ENCODE data around the gene HACE1.
"Not testable (repeated sequence)": the region's sequence is repeated elsewhere in the genome, so short reads cannot be mapped to it uniquely, and the experiment has no call there.

The HACE1 gene

DNA sequence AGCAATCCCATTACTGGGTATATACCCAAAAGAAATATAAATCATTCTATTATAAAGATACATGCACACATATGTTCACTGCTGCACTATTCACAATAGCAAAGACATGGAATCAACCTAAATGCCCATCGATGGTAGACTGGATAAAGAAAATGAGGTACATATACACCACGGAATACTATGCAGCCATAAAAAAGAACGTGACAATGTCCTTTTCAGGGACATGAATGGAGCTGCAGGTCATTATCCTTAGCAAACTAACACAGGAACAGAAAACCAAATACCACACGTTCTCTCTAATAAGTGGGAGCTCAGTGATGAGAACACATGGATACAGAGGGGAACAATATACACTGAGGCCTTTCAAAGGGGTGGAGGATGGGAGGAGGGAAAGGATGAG lies 38.9 kb downstream of the HACE1 start:
- H3K36me3 ChIP-seq (ENCODE audit: control insufficient read depth, insufficient read depth, low read length); H3K9ac ChIP-seq (ENCODE audit: low read depth, low read length); H3K4me1 ChIP-seq (ENCODE audit: control insufficient read depth, insufficient read depth, low read length); H3K27me3 ChIP-seq (ENCODE audit: control insufficient read depth, insufficient read depth, low read length); H3K4me3 ChIP-seq (ENCODE audit: low read depth, low read length); H3K9me3 ChIP-seq (ENCODE audit: control insufficient read depth, insufficient read depth, low read length): not testable (repeated sequence)

DNA sequence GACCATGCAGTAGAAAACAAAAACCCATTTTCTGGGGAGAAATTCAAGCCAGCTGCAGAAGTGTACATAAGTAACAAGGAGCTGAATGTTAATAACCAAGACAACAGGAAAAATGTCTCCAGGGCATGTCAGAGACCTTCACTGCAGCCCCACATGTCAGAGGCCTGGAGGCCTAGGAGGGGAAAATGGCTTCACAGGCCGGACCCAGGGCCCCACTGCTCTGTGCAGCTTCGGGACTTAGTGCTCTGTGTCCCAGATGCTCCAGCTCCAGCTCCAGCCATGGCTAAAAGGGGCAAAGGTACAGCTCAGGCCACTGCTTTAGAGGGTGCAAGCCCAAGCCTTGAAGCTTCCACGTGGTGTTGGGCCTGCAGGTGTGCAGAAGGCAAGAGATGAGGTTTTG lies 43.6 kb downstream of the HACE1 start:
- Histone ChIP-seq H3K27me3 (ENCODE audit: control insufficient read depth, insufficient read depth, low read length) (no peaks in the 10 kb centered on the region), H3K9ac (ENCODE audit: low read depth, low read length) (no peak overlapping the region), H3K9me3 (ENCODE audit: control insufficient read depth, insufficient read depth, low read length) (no peaks in the 10 kb centered on the region), H3K4me1 (ENCODE audit: control insufficient read depth, insufficient read depth, low read length) (peaks cover 5% of the 10 kb centered on the region), H3K4me3 (ENCODE audit: low read depth, low read length) (no peak overlapping the region), H3K36me3 (ENCODE audit: control insufficient read depth, insufficient read depth, low read length) (no peaks in the 10 kb centered on the region)

DNA sequence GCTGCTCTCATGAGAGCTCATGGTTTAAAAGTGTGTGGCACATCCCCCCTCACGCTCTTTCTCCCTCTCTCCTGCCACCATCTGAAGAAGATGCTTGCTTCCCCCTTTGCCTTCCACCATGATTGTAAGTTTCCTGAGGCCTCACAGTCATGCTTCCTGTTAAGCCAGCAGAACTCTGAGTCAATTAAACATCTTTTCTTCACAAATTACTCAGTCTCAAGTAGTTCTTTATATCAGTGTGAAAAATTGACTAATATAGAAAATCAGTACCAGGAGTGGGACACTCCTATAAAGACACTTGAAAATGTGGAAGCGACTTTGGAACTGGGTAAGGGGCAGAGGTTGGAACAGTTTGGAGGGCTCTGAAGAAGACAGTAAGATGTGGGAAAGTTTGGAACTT lies 45.0 kb downstream of the HACE1 start:
- Histone ChIP-seq H3K4me3 (ENCODE audit: low read depth, low read length) (no peak overlapping the region), H3K9me3 (ENCODE audit: control insufficient read depth, insufficient read depth, low read length) (no peaks in the 10 kb centered on the region), H3K36me3 (ENCODE audit: control insufficient read depth, insufficient read depth, low read length) (no peaks in the 10 kb centered on the region), H3K4me1 (ENCODE audit: control insufficient read depth, insufficient read depth, low read length) (peaks cover 5% of the 10 kb centered on the region), H3K27me3 (ENCODE audit: control insufficient read depth, insufficient read depth, low read length) (no peaks in the 10 kb centered on the region), H3K9ac (ENCODE audit: low read depth, low read length) (no peak overlapping the region)

DNA sequence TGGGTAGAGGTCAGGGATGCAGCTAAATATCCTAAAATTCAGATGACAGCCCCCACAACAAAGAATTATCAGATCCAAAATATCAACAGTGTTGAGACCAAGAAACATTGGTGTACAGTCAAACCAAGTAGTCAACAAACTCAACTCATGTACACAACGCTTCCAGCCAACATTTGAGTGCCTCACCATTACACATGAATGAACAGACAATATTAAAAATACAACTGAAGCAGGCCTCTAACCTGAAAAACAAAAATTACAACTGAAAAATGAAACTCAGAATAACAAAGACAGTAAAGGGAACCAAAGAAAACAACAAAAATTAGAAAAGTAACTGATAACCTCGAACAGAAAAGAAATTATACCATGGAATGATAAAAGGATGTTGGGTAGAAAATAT lies 46.2 kb downstream of the HACE1 start:
- H3K9ac ChIP-seq (ENCODE audit: low read depth, low read length) = no peak overlapping the region

DNA sequence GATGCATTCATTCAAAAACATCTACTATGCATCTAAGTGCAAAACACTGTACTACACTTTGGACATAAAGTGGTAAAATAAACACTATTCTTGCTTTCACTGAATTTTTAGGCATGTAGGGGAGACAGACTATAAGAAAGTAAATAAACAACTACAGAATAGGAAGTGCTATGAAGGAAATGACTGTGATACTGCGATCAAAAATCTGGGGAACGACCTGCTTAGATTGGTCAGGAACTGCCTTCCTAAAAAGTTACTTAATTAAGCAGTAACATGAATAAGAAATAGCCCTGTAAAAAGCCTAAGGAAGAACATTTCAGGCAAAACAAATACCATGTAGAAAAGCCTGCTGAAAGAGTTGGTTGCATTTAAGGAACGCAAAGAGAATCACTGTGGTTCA lies 50.6 kb downstream of the HACE1 start:
- Histone ChIP-seq H3K4me1 (ENCODE audit: control insufficient read depth, insufficient read depth, low read length) (peaks cover 5% of the 10 kb centered on the region), H3K9me3 (ENCODE audit: control insufficient read depth, insufficient read depth, low read length) (no peaks in the 10 kb centered on the region), H3K4me3 (ENCODE audit: low read depth, low read length) (no peak overlapping the region), H3K9ac (ENCODE audit: low read depth, low read length) (no peak overlapping the region), H3K36me3 (ENCODE audit: control insufficient read depth, insufficient read depth, low read length) (no peaks in the 10 kb centered on the region), H3K27me3 (ENCODE audit: control insufficient read depth, insufficient read depth, low read length) (no peaks in the 10 kb centered on the region)

More for the DNA sequence above, 46.2 kb downstream of the HACE1 start:
- Histone ChIP-seq H3K27me3 (ENCODE audit: control insufficient read depth, insufficient read depth, low read length) (no peaks in the 10 kb centered on the region), H3K36me3 (ENCODE audit: control insufficient read depth, insufficient read depth, low read length) (no peaks in the 10 kb centered on the region), H3K4me3 (ENCODE audit: low read depth, low read length) (no peak overlapping the region), H3K9me3 (ENCODE audit: control insufficient read depth, insufficient read depth, low read length) (no peaks in the 10 kb centered on the region), H3K4me1 (ENCODE audit: control insufficient read depth, insufficient read depth, low read length) (peaks cover 5% of the 10 kb centered on the region)

DNA sequence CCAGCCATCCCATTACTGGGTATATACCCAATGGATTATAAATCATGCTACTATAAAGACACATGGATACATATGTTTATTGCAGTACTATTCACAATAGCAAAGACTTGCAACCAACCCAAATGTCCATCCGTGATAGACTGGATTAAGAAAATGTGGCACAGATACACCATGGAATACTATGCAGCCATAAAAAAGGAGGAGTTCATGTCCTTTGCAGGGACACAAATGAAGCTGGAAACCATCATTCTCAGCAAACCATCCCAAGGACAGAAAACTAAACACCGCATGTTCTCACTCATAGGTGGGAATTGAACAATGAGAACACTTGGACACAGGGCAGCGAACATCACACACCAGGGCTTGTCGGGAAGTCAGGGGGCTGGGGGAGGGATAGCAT lies 54.4 kb downstream of the HACE1 start:
- not testable (repeated sequence) for H3K4me3 ChIP-seq (ENCODE audit: low read depth, low read length); H3K9me3 ChIP-seq (ENCODE audit: control insufficient read depth, insufficient read depth, low read length); H3K36me3 ChIP-seq (ENCODE audit: control insufficient read depth, insufficient read depth, low read length); H3K27me3 ChIP-seq (ENCODE audit: control insufficient read depth, insufficient read depth, low read length); H3K9ac ChIP-seq (ENCODE audit: low read depth, low read length); H3K4me1 ChIP-seq (ENCODE audit: control insufficient read depth, insufficient read depth, low read length)

DNA sequence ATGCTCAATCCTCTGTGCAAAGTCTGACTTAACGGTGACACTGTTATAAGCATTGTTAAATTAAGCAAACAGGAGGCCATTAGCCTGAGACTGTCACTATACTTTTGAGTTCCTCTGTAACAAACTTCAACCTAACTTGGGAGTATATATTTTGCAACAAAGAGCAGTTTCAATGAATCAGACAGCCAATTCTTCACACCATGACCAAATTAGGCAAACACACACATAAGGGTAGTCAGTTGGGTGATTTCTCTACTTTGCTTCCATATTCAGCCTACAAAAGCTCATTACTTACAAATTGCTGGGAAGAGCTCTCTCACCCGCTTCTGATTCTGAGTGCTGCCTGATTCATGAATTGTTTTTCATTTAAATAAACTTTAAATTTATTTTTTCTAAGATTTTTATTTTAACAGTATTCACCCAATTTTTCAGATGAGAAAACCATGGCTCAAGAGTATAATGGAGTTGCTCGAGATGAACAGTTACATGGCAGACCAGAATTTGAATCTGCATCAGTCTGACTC lies 60.5 kb downstream of the HACE1 start:
- no peaks in the 10 kb centered on the region for H3K9me3 ChIP-seq (ENCODE audit: control insufficient read depth, insufficient read depth, low read length)
- no peak overlapping the region for H3K4me3 ChIP-seq (ENCODE audit: low read depth, low read length)
- H3K36me3 ChIP-seq (ENCODE audit: control insufficient read depth, insufficient read depth, low read length) = no peaks in the 10 kb centered on the region
- H3K9ac ChIP-seq (ENCODE audit: low read depth, low read length) = no peak overlapping the region
- no peaks in the 10 kb centered on the region for H3K4me1 ChIP-seq (ENCODE audit: control insufficient read depth, insufficient read depth, low read length)
- H3K27me3 ChIP-seq (ENCODE audit: control insufficient read depth, insufficient read depth, low read length) = no peaks in the 10 kb centered on the region

DNA sequence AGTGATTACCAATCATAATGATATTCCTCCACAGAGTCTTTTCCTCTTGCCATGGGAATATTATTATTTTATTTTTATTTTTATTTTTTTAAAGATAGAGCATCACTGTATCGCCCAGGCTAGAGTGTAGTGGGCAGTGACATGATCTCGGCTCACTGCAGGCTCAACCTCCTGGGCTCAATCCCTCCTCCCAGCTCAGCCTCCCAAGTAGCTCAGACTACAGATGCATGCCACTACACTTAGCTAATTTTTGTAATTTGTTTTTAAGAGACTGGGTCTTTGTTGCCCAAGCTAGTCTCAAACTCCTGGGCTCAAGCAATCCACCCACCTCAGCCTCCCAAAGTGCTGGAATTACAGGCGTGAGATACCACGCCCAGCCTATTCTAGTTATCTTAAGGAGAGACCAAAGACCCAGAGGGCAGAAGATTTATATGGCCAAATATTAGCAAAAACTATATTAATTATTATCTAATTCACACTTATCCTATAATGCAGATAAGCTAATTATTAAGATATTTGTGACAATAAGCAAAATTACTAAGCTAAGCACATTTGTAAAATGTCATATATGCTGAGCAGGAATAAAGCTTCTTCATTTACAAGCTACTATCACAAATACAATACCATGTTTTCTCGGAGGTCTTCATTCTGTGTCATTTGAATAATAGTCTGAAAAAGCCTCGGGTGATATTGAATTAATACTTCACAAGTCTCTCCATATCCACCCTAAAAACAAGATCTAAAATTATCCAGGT lies 63.5 kb downstream of the HACE1 start:
- no peaks in the 10 kb centered on the region for H3K27me3 ChIP-seq (ENCODE audit: control insufficient read depth, insufficient read depth, low read length)
- no peaks in the 10 kb centered on the region for H3K9me3 ChIP-seq (ENCODE audit: control insufficient read depth, insufficient read depth, low read length)
- H3K9ac ChIP-seq (ENCODE audit: low read depth, low read length) = no peak overlapping the region
- no peak overlapping the region for H3K4me3 ChIP-seq (ENCODE audit: low read depth, low read length)
- H3K4me1 ChIP-seq (ENCODE audit: control insufficient read depth, insufficient read depth, low read length) = no peaks in the 10 kb centered on the region
- H3K36me3 ChIP-seq (ENCODE audit: control insufficient read depth, insufficient read depth, low read length) = no peaks in the 10 kb centered on the region

DNA sequence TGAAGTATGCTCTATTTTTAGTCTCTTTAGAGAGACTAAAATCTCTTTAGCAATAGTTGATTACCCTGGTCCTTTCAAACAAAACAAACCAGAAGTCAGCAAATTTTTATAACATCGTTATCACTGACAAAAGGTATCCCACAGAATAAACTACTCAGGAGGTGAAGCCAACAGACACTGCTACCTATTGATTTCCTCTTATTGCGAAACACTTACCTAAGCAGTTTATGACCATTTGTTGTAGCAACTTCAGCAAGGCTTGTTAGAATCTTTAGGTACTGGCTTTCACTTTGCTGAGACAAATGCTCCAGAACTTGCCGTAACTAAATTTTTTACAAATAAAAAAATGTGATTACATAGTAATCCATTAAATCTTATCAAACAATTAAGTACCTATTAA lies 64.4 kb downstream of the HACE1 start:
- Histone ChIP-seq H3K27me3 (ENCODE audit: control insufficient read depth, insufficient read depth, low read length) (no peaks in the 10 kb centered on the region), H3K9ac (ENCODE audit: low read depth, low read length) (no peak overlapping the region), H3K9me3 (ENCODE audit: control insufficient read depth, insufficient read depth, low read length) (no peaks in the 10 kb centered on the region), H3K36me3 (ENCODE audit: control insufficient read depth, insufficient read depth, low read length) (no peaks in the 10 kb centered on the region), H3K4me1 (ENCODE audit: control insufficient read depth, insufficient read depth, low read length) (no peaks in the 10 kb centered on the region), H3K4me3 (ENCODE audit: low read depth, low read length) (no peak overlapping the region)

DNA sequence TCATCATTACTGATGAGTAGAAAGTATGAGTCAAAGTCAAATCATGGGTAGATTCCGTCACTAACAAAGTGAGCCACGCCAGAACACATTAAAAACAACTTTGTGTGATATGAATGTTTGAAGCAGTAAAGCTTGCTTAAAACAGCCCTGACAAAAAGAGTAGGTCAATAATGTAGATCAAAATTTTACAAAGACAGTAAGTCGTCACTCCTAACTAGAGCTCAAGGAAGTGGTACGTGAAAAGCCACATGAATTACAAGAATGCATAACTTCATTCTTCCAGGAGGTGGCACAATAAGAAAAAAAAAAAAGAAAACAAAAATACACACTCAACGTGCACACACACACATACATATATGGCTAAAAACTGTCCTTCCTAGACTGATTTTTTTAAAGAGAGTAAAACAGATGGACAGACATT lies 69.9 kb downstream of the HACE1 start:
- H3K9me3 ChIP-seq (ENCODE audit: control insufficient read depth, insufficient read depth, low read length) = no peaks in the 10 kb centered on the region
- H3K27me3 ChIP-seq (ENCODE audit: control insufficient read depth, insufficient read depth, low read length) = no peaks in the 10 kb centered on the region
- no peak overlapping the region for H3K4me3 ChIP-seq (ENCODE audit: low read depth, low read length)
- no peak overlapping the region for H3K9ac ChIP-seq (ENCODE audit: low read depth, low read length)
- no peaks in the 10 kb centered on the region for H3K36me3 ChIP-seq (ENCODE audit: control insufficient read depth, insufficient read depth, low read length)
- no peaks in the 10 kb centered on the region for H3K4me1 ChIP-seq (ENCODE audit: control insufficient read depth, insufficient read depth, low read length)

DNA sequence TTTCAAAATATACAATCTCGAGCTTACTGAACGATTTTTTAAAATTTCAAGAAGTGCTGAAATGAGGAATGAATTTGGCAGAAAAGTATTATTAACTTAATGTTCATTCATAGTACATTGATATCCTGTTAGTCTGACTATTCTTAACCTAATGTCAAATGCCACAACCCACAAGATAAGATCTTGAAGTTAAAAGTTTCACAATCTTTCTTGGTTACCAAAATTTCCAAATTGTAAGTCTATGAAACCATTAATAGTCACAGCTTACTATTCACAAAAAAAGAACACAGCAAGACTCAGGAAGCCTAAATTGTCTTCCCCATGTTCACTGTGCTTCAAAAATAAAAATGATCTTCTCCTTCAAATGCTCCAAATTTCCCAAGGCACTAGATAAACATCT lies 71.3 kb downstream of the HACE1 start:
- Histone ChIP-seq H3K4me3 (ENCODE audit: low read depth, low read length) (no peak overlapping the region), H3K9me3 (ENCODE audit: control insufficient read depth, insufficient read depth, low read length) (no peaks in the 10 kb centered on the region), H3K27me3 (ENCODE audit: control insufficient read depth, insufficient read depth, low read length) (no peaks in the 10 kb centered on the region), H3K4me1 (ENCODE audit: control insufficient read depth, insufficient read depth, low read length) (no peaks in the 10 kb centered on the region), H3K36me3 (ENCODE audit: control insufficient read depth, insufficient read depth, low read length) (no peaks in the 10 kb centered on the region), H3K9ac (ENCODE audit: low read depth, low read length) (no peak overlapping the region)

DNA sequence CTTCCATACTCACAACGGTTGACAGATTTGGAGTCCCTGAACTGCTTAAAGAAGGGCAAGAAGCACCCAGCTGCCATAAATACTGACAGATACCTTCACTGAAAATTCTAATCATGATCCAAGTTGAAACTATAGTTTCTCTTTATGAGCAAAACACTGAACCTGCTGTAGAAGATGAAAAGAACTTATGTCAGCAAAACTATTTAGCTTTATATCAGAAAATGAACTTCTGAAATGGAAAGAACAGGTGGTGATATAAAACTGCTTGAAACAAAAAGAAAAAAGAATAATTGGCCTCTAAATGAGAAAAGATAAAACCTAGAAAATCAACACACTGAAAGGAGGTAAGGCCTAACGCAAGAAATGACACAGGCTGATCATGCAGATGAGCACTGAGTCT lies 72.4 kb downstream of the HACE1 start:
- no peaks in the 10 kb centered on the region for H3K36me3 ChIP-seq (ENCODE audit: control insufficient read depth, insufficient read depth, low read length)
- no peak overlapping the region for H3K9ac ChIP-seq (ENCODE audit: low read depth, low read length)
- H3K4me3 ChIP-seq (ENCODE audit: low read depth, low read length) = no peak overlapping the region
- no peaks in the 10 kb centered on the region for H3K27me3 ChIP-seq (ENCODE audit: control insufficient read depth, insufficient read depth, low read length)
- no peaks in the 10 kb centered on the region for H3K9me3 ChIP-seq (ENCODE audit: control insufficient read depth, insufficient read depth, low read length)
- no peaks in the 10 kb centered on the region for H3K4me1 ChIP-seq (ENCODE audit: control insufficient read depth, insufficient read depth, low read length)

Data from iPS-15b (cell line).